Omental fat pad (tissue), 4 donors: Measurements from ENCODE around the gene GOLGA6L2. TPM values are rescaled to one million over a fixed set of nuclear protein-coding genes. Genes with fewer than 3 reads are reported as not detected.

Source experiments
- ATAC-seq: fragments of 150-250 bp; one replicate; pipeline ENCODE4 v1.9.1; 2016; ENCODE audit warnings: mild to moderate bottlenecking, moderate library complexity; ENCODE audit not compliant: low FRiP score
- DNase-seq: peaks from one replicate; pipeline ENCODE4 v3.0.0-alpha.2; 2019; ENCODE audit warnings: low spot score
- total RNA-seq, 4 donors: library from RNA; depleted of rRNA; stranded (reverse); fragments of >200 nt; gene quantifications; one replicate each; pipeline ENCODE4 v1.1.0, GENCODE V29; 2016
- TF ChIP-seq, protein P1 (sequence below), 3 donors: fragments of 450-650 bp; IDR thresholded peaks; one replicate each; pipeline ENCODE4 v1.5.1; 2016 to 2017; ENCODE audit warnings: antibody characterized with exemption in 3 of 3, mild to moderate bottlenecking in 3 of 3, moderate library complexity in 2 of 3

The GOLGA6L2 gene
- total RNA-seq, 4 donors from 2014 or later = not detected

DNA sequence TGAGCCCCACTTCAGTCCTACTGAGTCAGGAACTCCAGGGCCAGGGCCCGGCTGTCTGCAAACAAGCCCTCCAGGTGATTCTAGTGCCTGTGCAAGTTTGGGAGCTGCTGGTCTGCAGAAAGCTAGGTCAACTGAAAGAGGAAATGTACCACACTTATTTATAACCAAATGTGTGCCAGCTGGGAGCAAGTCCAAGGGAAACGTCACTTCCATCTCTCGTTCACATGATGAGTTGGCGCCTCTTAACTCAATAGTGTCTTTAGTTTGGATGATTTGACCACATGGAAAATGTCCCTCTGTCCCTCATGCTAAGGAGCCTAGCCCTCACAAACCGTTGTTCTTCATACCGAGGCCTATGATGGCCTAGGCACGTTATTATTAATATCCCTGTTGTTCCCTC is 49.3 kb downstream of the GOLGA6L2 start:
- ATAC-seq (no peak), DNase-seq (no peak)
- TF ChIP-seq, protein P1, sequence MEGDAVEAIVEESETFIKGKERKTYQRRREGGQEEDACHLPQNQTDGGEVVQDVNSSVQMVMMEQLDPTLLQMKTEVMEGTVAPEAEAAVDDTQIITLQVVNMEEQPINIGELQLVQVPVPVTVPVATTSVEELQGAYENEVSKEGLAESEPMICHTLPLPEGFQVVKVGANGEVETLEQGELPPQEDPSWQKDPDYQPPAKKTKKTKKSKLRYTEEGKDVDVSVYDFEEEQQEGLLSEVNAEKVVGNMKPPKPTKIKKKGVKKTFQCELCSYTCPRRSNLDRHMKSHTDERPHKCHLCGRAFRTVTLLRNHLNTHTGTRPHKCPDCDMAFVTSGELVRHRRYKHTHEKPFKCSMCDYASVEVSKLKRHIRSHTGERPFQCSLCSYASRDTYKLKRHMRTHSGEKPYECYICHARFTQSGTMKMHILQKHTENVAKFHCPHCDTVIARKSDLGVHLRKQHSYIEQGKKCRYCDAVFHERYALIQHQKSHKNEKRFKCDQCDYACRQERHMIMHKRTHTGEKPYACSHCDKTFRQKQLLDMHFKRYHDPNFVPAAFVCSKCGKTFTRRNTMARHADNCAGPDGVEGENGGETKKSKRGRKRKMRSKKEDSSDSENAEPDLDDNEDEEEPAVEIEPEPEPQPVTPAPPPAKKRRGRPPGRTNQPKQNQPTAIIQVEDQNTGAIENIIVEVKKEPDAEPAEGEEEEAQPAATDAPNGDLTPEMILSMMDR (IDR thresholded peaks at IDR 0.05) = no peak

DNA sequence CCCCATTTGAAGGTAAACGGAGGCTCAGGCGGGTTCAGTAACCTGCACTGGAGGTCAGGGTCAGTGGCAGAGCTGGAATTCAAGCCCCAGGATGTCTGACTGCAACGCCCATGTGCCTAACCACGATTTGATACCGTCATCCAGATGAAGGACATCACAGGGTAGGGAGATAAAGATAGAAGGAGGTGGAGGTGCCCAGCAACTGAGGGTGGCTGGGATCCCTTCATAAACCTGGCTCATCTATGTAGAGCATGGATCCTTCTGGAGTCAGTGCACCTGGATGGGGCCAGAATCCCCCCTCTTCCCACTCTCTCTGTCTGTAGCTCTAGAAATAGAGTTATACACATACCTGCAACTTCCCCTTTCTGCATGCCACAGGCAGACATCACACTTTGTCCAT is 51.2 kb downstream of the GOLGA6L2 start:
- DNase-seq (no peak), ATAC-seq (no peak)
- TF ChIP-seq, protein P1 (IDR thresholded peaks at IDR 0.05) = no peak

DNA sequence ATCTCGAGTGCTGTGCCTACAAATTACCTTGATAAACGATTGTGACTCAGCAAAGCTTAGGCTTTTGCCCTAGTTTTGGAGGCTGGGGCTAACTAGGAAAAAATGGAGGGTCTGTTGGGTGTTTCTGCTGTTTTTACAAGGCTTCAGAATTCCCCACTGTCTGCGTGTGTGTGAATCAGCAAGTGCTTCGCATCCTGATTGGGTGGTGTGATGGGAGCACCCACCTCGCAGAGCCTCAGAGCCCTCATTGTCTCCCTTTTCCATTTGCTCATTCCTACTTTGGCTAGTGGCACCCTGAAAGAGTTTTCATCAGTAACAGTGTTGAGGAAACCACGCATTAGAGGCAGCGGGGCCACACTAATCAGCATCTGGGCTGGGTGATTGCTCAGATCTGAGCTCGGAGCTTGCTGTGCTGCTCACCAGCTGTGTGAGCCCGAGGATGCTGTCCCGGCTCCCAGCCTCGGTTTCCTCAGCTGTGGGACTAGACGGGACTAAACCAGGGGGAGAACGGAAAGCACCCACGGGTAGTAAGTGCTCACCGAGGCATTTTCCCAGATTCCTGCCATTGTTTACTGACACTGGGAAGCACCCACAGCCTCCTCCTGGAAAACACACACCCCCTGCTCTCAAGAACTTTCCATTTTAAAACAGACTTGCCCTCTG is 51.9 kb downstream of the GOLGA6L2 start:
- no peak for DNase-seq
- TF ChIP-seq, protein P1 (IDR thresholded peaks at IDR 0.05) = no peak
- no peak for ATAC-seq

Other genes with a start within 250 kb of the GOLGA6L2 start
- gene GOLGA6L26, start 113.0 kb downstream of the GOLGA6L2 start, total RNA-seq = not detected
- gene GOLGA8S, start 92.5 kb downstream of the GOLGA6L2 start, total RNA-seq = under 1 TPM in 3 of 4 donors, not detected in 1; 0.09 to 0.47 (median 0.25) TPM
- gene MKRN3, start 118.4 kb upstream of the GOLGA6L2 start, total RNA-seq = 1 to 10 TPM in 1 of 4 donors, not detected in 3; 1.4 TPM
- under 1 TPM; 0.09 to 0.79 (median 0.71) TPM for gene MAGEL2, start 200.6 kb upstream of the GOLGA6L2 start, total RNA-seq
- gene NDN, start 240.1 kb upstream of the GOLGA6L2 start, total RNA-seq = 100 to 1,000 TPM in 2 of 4 donors, 10 to 100 TPM in 2; 83.0 to 135 (median 107) TPM